D721Med (cell line): ENCODE measurements around the gene PDE8B.
"Not testable (repeated sequence)": the region's sequence is repeated elsewhere in the genome, so short reads cannot be mapped to it uniquely, and the experiment has no call there.

Experiments used
- DNase-seq: peaks from one replicate; pipeline ENCODE4 v3.0.0; 2011; ENCODE audit warnings: low spot score; ENCODE audit not compliant: insufficient read length
- FAIRE-seq: peaks from 2 replicates; lab custom pipeline; 2011; peaks lifted over from hg19 to GRCh38; lab: Jason Lieb, UNC
- TF ChIP-seq, protein P1 (sequence below): IDR thresholded peaks from 2 replicates; pipeline ENCODE4 v1.5.1; 2012; ENCODE audit warnings: mild to moderate bottlenecking, control low read depth; ENCODE audit not compliant: insufficient read depth; ENCODE audit errors: missing control alignments

Gene PDE8B

DNA sequence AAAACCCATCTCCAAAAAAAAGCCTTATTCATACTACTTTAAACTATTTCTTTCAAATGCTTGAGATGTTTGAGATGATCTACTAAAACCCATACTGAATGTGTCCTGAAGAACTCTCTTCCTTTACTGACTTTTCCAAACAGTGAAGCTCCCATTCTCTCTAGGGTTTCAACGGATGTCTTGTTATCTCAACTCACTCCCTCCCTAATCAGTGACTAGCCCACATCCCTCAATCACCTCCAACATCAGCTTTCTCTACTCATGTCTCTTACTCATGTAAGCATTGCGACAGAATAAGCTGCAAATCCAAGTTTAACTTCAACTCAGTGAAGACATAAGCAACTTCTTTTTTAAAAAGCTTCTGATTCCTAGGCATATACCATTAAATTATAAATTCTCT lies 239.5 kb downstream of the PDE8B start:
- FAIRE-seq = no peak
- DNase-seq = no peak
- TF ChIP-seq, protein P1, sequence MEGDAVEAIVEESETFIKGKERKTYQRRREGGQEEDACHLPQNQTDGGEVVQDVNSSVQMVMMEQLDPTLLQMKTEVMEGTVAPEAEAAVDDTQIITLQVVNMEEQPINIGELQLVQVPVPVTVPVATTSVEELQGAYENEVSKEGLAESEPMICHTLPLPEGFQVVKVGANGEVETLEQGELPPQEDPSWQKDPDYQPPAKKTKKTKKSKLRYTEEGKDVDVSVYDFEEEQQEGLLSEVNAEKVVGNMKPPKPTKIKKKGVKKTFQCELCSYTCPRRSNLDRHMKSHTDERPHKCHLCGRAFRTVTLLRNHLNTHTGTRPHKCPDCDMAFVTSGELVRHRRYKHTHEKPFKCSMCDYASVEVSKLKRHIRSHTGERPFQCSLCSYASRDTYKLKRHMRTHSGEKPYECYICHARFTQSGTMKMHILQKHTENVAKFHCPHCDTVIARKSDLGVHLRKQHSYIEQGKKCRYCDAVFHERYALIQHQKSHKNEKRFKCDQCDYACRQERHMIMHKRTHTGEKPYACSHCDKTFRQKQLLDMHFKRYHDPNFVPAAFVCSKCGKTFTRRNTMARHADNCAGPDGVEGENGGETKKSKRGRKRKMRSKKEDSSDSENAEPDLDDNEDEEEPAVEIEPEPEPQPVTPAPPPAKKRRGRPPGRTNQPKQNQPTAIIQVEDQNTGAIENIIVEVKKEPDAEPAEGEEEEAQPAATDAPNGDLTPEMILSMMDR = no peak

- FAIRE-seq (no peak), DNase-seq (no peak)
- TF ChIP-seq, protein P1 = no peak
Measured at GRCh38 chr5:77452351-77452750, 241.9 kb downstream of the PDE8B start.

DNA sequence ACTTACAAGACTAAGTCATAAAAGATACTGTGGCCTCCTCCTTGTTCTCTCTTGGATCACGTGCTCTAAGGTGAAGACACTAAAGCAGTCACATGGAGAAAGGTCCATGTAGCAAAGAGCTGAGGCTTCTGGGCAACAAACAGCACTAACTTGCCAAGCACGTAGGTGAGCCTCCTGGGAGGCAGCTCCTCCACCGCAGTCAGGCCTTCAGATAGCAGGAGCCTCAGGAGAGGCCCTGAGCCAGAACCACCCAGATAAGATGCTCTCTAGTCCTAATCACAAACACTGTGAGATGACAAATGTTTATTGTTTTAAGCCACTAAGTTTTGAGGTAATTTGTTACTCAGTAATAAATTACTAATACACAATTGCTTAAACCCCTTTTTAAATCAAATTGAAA lies 243.6 kb downstream of the PDE8B start:
- TF ChIP-seq, protein P1 = no peak
- FAIRE-seq (no peak), DNase-seq (no peak)

DNA sequence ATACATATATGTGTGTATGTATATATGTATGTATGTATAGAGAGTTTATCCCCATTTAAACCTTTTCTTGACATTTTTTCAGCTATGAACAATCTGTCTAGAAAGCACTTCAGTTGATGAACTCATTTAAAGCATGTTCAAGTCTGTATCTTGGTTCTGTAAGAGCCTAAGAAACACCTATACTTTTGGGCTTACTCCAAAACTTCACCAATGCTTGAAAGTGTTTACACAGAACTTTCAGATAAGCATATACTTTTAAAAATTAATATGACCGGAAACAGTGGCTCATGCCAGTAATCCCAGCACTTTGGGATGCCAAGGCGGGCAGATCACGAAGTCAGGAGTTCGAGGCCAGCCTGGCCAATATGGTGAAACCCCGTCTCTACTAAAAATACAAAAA lies 250.8 kb downstream of the PDE8B start:
- TF ChIP-seq, protein P1 = no peak
- DNase-seq = no peak
- no peak for FAIRE-seq

DNA sequence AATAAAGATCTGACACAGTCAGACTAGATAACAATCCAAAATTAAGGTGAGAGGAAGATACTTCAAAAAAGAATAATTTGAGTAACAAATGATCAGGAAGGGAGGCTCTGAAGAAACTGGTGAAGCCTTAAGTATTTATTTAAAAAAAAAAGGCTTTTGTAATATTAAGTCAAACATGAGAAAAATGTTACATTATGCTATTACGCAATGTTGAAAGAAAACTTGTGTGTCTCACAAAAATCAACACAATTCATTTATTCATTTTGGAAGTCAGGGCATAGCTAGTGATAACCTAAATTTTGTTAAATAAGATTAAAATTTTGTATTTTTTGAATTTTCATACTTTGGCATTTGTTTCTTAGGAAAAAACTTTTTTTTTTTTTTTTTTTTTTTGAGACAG lies 253.4 kb downstream of the PDE8B start:
- TF ChIP-seq, protein P1 = no peak
- no peak for DNase-seq
- FAIRE-seq = no peak

DNA sequence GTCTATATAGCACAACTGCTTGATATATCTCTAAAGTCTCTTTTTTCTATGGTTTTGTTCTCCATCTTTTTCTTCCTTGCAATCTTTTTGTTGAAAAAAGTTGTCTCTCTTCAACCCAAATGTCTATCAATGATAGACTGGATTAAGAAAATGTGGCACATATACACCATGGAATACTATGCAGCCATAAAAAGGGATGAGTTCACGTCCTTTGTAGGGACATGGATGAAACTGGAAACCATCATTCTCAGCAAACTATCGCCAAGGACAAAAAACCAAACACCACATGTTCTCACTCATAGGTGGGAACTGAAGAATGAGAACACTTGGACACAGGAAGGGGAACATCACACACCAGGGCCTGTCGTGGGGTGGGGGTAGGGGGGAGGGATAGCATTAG lies 258.4 kb downstream of the PDE8B start:
- not testable (repeated sequence) for FAIRE-seq, DNase-seq

DNA sequence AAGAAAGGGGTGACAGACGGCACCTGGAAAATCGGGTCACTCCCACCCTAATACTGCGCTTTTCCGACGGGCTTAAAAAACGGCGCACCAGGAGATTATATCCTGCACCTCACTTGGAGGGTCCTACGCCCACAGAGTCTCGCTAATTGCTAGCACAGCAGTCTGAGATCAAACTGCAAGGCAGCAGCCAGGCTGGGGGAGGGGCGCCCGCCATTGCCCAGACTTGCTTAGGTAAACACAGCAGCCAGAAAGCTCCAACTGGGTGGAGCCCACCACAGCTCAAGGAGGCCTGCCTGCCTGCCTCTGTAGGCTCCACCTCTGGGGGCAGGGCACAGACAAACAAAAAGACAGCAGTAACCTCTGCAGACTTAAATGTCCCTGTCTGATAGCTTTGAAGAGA lies 264.6 kb downstream of the PDE8B start:
- not testable (repeated sequence) for FAIRE-seq

More for the DNA sequence above, 264.6 kb downstream of the PDE8B start:
- DNase-seq = not testable (repeated sequence)
